SU-DHL-6 (cell line): ENCODE data around the gene MYL12A.

ENCODE experiments used
- H2AFZ ChIP-seq: fragments of 200-600 bp; sonication (generic); 2 replicates; pipeline ENCODE4 v1.6.1; 2014; ENCODE audit warnings: low read depth, mild to moderate bottlenecking, moderate library complexity, mixed read lengths, antibody characterized with exemption, low read length; ENCODE audit not compliant: severe bottlenecking
- H3F3A ChIP-seq: fragments of 200-600 bp; shearing (Covaris generic); 2 replicates; pipeline ENCODE4 v1.6.0; 2016; ENCODE audit warnings: antibody characterized with exemption, mild to moderate bottlenecking; ENCODE audit not compliant: insufficient read depth
- H3K27ac ChIP-seq: fragments of 200-600 bp; sonication (generic); 2 replicates; pipeline ENCODE4 v1.5.1; 2016; ENCODE audit warnings: low read depth, mild to moderate bottlenecking, low read length, moderate library complexity, mixed read lengths
- H3K27me3 ChIP-seq: fragments of 200-600 bp; sonication (generic), shearing (Covaris generic); 2 replicates; pipeline ENCODE4 v1.6.0; 2014; ENCODE audit warnings: mild to moderate bottlenecking, low read length
- H3K36me3 ChIP-seq: fragments of 200-600 bp; sonication (generic); 2 replicates; pipeline ENCODE4 v1.6.1; 2014; ENCODE audit warnings: mild to moderate bottlenecking, low read length, mixed read lengths
- H3K4me2 ChIP-seq: fragments of 300-600, 200-600 bp; shearing (Covaris generic), sonication (generic); 2 replicates; pipeline ENCODE4 v1.6.0; 2014; ENCODE audit warnings: low read length, low read depth, mild to moderate bottlenecking; ENCODE audit not compliant: poor library complexity, severe bottlenecking
- H3K4me3 ChIP-seq: fragments of 200-600 bp; sonication (generic); 2 replicates; pipeline ENCODE4 v1.5.1; 2014; ENCODE audit warnings: antibody characterized with exemption, low read length, mild to moderate bottlenecking, mixed read lengths; ENCODE audit not compliant: insufficient read depth, poor library complexity, severe bottlenecking
- H3K79me2 ChIP-seq: fragments of 200-600 bp; sonication (generic); 2 replicates; pipeline ENCODE4 v1.6.1; 2014; ENCODE audit warnings: mild to moderate bottlenecking, low read length, moderate library complexity; ENCODE audit not compliant: insufficient read depth
- H3K9ac ChIP-seq: fragments of 200-600 bp; sonication (generic); 2 replicates; pipeline ENCODE4 v1.7.0; 2014; ENCODE audit warnings: mild to moderate bottlenecking, low read length
- H3K9me2 ChIP-seq: fragments of 200-600 bp; sonication (generic); replicated peaks from 2 replicates; pipeline ENCODE4 v1.6.1; 2014; ENCODE audit warnings: low read length; ENCODE audit not compliant: insufficient read depth
- H3K9me3 ChIP-seq: fragments of 200-600 bp; sonication (generic); 2 replicates; pipeline ENCODE4 v1.6.1; 2014; ENCODE audit warnings: low read length, mixed read lengths; ENCODE audit not compliant: insufficient read depth
- H4K20me1 ChIP-seq: fragments of 200-600 bp; sonication (generic); 2 replicates; pipeline ENCODE4 v1.6.1; 2014; ENCODE audit warnings: low read depth, mild to moderate bottlenecking, antibody characterized with exemption, low read length, moderate library complexity, mixed read lengths
- EZH2phosphoT487 ChIP-seq: fragments of 200-600 bp; sonication (generic), shearing (Covaris generic); conservative IDR thresholded peaks from 2 replicates; pipeline ENCODE4 v1.6.1; 2018; ENCODE audit warnings: mild to moderate bottlenecking, antibody characterized with exemption, low read length, moderate library complexity, mixed read lengths
- TF ChIP-seq, protein P1 (sequence below): fragments of 200-600 bp; sonication (generic); IDR thresholded peaks from one replicate; pipeline ENCODE4 v1.5.1; 2017; ENCODE audit warnings: antibody characterized with exemption, mild to moderate bottlenecking, low read length, moderate library complexity; ENCODE audit not compliant: insufficient read depth, poor library complexity, severe bottlenecking

The MYL12A gene

DNA sequence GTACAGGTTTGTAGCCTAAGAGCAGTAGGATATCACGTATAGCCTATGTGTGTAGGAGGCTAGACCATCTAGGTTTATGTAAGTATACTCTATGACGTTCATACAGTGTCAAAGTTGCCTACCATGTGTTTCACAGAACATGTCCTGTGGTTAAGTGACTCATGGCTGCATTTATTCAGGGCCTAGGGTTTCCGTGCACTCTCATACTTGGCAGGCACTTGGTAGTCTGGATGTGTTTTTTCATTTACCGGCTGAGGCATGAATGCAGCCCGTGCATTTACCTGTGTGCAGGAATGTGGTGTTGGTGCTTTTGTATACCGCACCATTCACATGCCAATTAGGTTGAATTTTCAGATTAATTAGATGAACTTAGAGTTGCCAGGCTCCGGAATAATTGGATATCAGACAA is 57.8 kb downstream of the MYL12A start:
- TF ChIP-seq EZH2phosphoT487 = no peak
- TF ChIP-seq, protein P1, sequence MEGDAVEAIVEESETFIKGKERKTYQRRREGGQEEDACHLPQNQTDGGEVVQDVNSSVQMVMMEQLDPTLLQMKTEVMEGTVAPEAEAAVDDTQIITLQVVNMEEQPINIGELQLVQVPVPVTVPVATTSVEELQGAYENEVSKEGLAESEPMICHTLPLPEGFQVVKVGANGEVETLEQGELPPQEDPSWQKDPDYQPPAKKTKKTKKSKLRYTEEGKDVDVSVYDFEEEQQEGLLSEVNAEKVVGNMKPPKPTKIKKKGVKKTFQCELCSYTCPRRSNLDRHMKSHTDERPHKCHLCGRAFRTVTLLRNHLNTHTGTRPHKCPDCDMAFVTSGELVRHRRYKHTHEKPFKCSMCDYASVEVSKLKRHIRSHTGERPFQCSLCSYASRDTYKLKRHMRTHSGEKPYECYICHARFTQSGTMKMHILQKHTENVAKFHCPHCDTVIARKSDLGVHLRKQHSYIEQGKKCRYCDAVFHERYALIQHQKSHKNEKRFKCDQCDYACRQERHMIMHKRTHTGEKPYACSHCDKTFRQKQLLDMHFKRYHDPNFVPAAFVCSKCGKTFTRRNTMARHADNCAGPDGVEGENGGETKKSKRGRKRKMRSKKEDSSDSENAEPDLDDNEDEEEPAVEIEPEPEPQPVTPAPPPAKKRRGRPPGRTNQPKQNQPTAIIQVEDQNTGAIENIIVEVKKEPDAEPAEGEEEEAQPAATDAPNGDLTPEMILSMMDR = no peak
- Histone ChIP-seq H3K9ac (no peak overlapping the region), H3K9me3 (no peaks in the 10 kb centered on the region), H3K4me3 (no peak overlapping the region), H3K36me3 (no peaks in the 10 kb centered on the region), H3K9me2 (no peaks in the 10 kb centered on the region), H3K27ac (no peak overlapping the region), H3K79me2 (no peaks in the 10 kb centered on the region), H3K4me2 (no peak overlapping the region), H4K20me1 (no peaks in the 10 kb centered on the region), H2AFZ (no peak overlapping the region), H3K27me3 (no peaks in the 10 kb centered on the region), H3F3A (no peaks in the 10 kb centered on the region)
